Uterus (tissue), 2 donors: ENCODE data around the gene LHCGR.

ENCODE experiments used
- CTCF ChIP-seq, 4 experiments: fragments of 200-600 bp in 2 of 4; fragments of 450-650 bp in 2 of 4; sonication (generic) in 2 of 4; IDR thresholded peaks; one replicate each; pipeline ENCODE4 v1.5.1; 2016 to 2019; ENCODE audit warnings: antibody characterized with exemption in 4 of 4, mild to moderate bottlenecking in 2 of 4, moderate library complexity in 1 of 4
- POLR2A ChIP-seq, 2 donors: fragments of 450-650 bp; IDR thresholded peaks; one replicate each; pipeline ENCODE4 v1.6.1; 2016; ENCODE audit warnings: antibody characterized with exemption in 2 of 2, mild to moderate bottlenecking in 1 of 2, moderate library complexity in 1 of 2

- no peak for TF ChIP-seq POLR2A (IDR thresholded peaks at IDR 0.05)
- no peak for TF ChIP-seq CTCF (IDR thresholded peaks at IDR 0.05)
Measured at GRCh38 chr2:48768669-48769068, 13.1 kb upstream of the LHCGR start.
